Measurements from ENCODE around the gene TRMU. TPM values are rescaled to one million over a fixed set of nuclear protein-coding genes. Genes with fewer than 3 reads are reported as not detected.

The TRMU gene
- total and polyA plus RNA-seq, 2 of the 8 experiments (the other 6 are each of a cell fraction or from before 2014, with no cell fraction given): 43.4 to 70.6 TPM

GRCh38 chr22:46406791-46407190, 71.3 kb downstream of the TRMU start (continued):
- no peak for TF ChIP-seq CHD7 (IDR thresholded peaks at IDR 0.05; ENCODE audit: insufficient replicate concordance, low read length)
- TF ChIP-seq BRCA1 (IDR thresholded peaks at IDR 0.05; ENCODE audit: low read depth, low read length): no peak
- TF ChIP-seq BACH1 (IDR thresholded peaks at IDR 0.05; ENCODE audit: low read length): no peak
- no peak for TF ChIP-seq TEAD4 (IDR thresholded peaks at IDR 0.05; ENCODE audit: low read depth, low read length)
- TF ChIP-seq MAX (IDR thresholded peaks at IDR 0.05): no peak
- no peak for TF ChIP-seq E2F6 (IDR thresholded peaks at IDR 0.05)
- no peak for TF ChIP-seq HDAC2 (IDR thresholded peaks at IDR 0.05; ENCODE audit: borderline replicate concordance in 1 of 2, low read depth in 2 of 2, low read length in 2 of 2)
- no peak for TF ChIP-seq SIX5 (IDR thresholded peaks at IDR 0.05; ENCODE audit: low read depth, low read length)
- TF ChIP-seq TCF12 (IDR thresholded peaks at IDR 0.05; ENCODE audit: low read depth, low read length): no peak
